ENCODE measurements around the gene MYCBP. TPM values are rescaled to one million over a fixed set of nuclear protein-coding genes. Genes with fewer than 3 reads are reported as not detected.

MYCBP gene
- total RNA-seq, 1 donor = 2.5 TPM

GRCh38 chr1:38831731-38832369 lies 41.3 kb downstream of the MYCBP start:
- H4K20me1 ChIP-seq (ENCODE audit: insufficient read depth, low read length) = no peaks in the 10 kb centered on the region
- no peaks in the 10 kb centered on the region for H3K36me3 ChIP-seq (ENCODE audit: insufficient read depth, low read length)
- H2AFZ ChIP-seq (ENCODE audit: low read length) = no peak overlapping the region
- no peak overlapping the region for H3K4me2 ChIP-seq (ENCODE audit: insufficient read depth, low read length)
- DNase-seq (ENCODE audit: insufficient read length, low spot score, missing footprints) = no peak
- no peak overlapping the region for H3K4me3 ChIP-seq (ENCODE audit: insufficient read depth, low read length)
- TF ChIP-seq CTCF (IDR thresholded peaks at IDR 0.05; ENCODE audit: extremely low read depth, low read depth, low read length) = no peak
- peaks cover 37% of the 10 kb centered on the region for H3K27me3 ChIP-seq (ENCODE audit: insufficient read depth, low read length)
- H3K27ac ChIP-seq (ENCODE audit: low read depth, low read length) = no peak overlapping the region
- H3K79me2 ChIP-seq (ENCODE audit: insufficient read depth, low read length) = no peaks in the 10 kb centered on the region
- no peaks in the 10 kb centered on the region for H3K9me3 ChIP-seq (ENCODE audit: low read depth, low read length)
- H3K4me1 ChIP-seq (ENCODE audit: insufficient read depth, low read length) = no peaks in the 10 kb centered on the region

GRCh38 chr1:38829368-38829767 lies 43.8 kb downstream of the MYCBP start:
- H4K20me1 ChIP-seq (ENCODE audit: insufficient read depth, low read length) = no peaks in the 10 kb centered on the region
- no peak overlapping the region for H2AFZ ChIP-seq (ENCODE audit: low read length)
- peaks cover 45% of the 10 kb centered on the region for H3K27me3 ChIP-seq (ENCODE audit: insufficient read depth, low read length)
- DNase-seq (ENCODE audit: insufficient read length, low spot score, missing footprints) = no peak
- H3K4me1 ChIP-seq (ENCODE audit: insufficient read depth, low read length) = no peaks in the 10 kb centered on the region
- H3K4me3 ChIP-seq (ENCODE audit: insufficient read depth, low read length) = no peak overlapping the region
- no peak overlapping the region for H3K4me2 ChIP-seq (ENCODE audit: insufficient read depth, low read length)
- no peak for TF ChIP-seq CTCF (IDR thresholded peaks at IDR 0.05; ENCODE audit: extremely low read depth, low read depth, low read length)
- no peaks in the 10 kb centered on the region for H3K9me3 ChIP-seq (ENCODE audit: low read depth, low read length)
- no peaks in the 10 kb centered on the region for H3K79me2 ChIP-seq (ENCODE audit: insufficient read depth, low read length)
- no peak overlapping the region for H3K27ac ChIP-seq (ENCODE audit: low read depth, low read length)
- no peaks in the 10 kb centered on the region for H3K36me3 ChIP-seq (ENCODE audit: insufficient read depth, low read length)

- H2AFZ ChIP-seq (ENCODE audit: low read length) = no peak overlapping the region
- no peaks in the 10 kb centered on the region for H3K4me1 ChIP-seq (ENCODE audit: insufficient read depth, low read length)
- peaks cover 48% of the 10 kb centered on the region for H3K27me3 ChIP-seq (ENCODE audit: insufficient read depth, low read length)
- H3K27ac ChIP-seq (ENCODE audit: low read depth, low read length) = no peak overlapping the region
- H3K9me3 ChIP-seq (ENCODE audit: low read depth, low read length) = no peaks in the 10 kb centered on the region
- no peaks in the 10 kb centered on the region for H3K79me2 ChIP-seq (ENCODE audit: insufficient read depth, low read length)
- H3K36me3 ChIP-seq (ENCODE audit: insufficient read depth, low read length) = no peaks in the 10 kb centered on the region
- no peak overlapping the region for H3K4me3 ChIP-seq (ENCODE audit: insufficient read depth, low read length)
- no peak overlapping the region for H3K4me2 ChIP-seq (ENCODE audit: insufficient read depth, low read length)
- TF ChIP-seq CTCF (IDR thresholded peaks at IDR 0.05; ENCODE audit: extremely low read depth, low read depth, low read length) = no peak
- DNase-seq (ENCODE audit: insufficient read length, low spot score, missing footprints) = no peak
- H4K20me1 ChIP-seq (ENCODE audit: insufficient read depth, low read length) = no peaks in the 10 kb centered on the region
Observed at GRCh38 chr1:38827318-38827717, 45.8 kb downstream of the MYCBP start.

GRCh38 chr1:38826886-38827285 lies 46.3 kb downstream of the MYCBP start:
- Histone ChIP-seq H3K79me2 (ENCODE audit: insufficient read depth, low read length) (no peaks in the 10 kb centered on the region), H2AFZ (ENCODE audit: low read length) (no peak overlapping the region), H3K9me3 (ENCODE audit: low read depth, low read length) (no peaks in the 10 kb centered on the region), H3K36me3 (ENCODE audit: insufficient read depth, low read length) (no peaks in the 10 kb centered on the region), H3K27me3 (ENCODE audit: insufficient read depth, low read length) (peaks cover 48% of the 10 kb centered on the region), H3K4me3 (ENCODE audit: insufficient read depth, low read length) (no peak overlapping the region), H3K4me1 (ENCODE audit: insufficient read depth, low read length) (no peaks in the 10 kb centered on the region), H3K4me2 (ENCODE audit: insufficient read depth, low read length) (no peak overlapping the region), H4K20me1 (ENCODE audit: insufficient read depth, low read length) (no peaks in the 10 kb centered on the region), H3K27ac (ENCODE audit: low read depth, low read length) (no peak overlapping the region)
- TF ChIP-seq CTCF (IDR thresholded peaks at IDR 0.05; ENCODE audit: extremely low read depth, low read depth, low read length) = no peak
- no peak for DNase-seq (ENCODE audit: insufficient read length, low spot score, missing footprints)
